Measurements from ENCODE around the gene ACSS1. TPM values are rescaled to one million over a fixed set of nuclear protein-coding genes. Genes with fewer than 3 reads are reported as not detected.

The ACSS1 gene
- total and polyA plus RNA-seq, 2 experiments from 2014 or later, result 1.3 to 4.1 TPM

GRCh38 chr20:24963672-24964505, 94.0 kb downstream of the ACSS1 start:
- DNase-seq (ENCODE audit: low spot score) (no peak), ATAC-seq (no peak)
- H3K9me2 ChIP-seq (ENCODE audit: insufficient read depth), result no peaks in the 10 kb centered on the region
- no peak overlapping the region for H2AFZ ChIP-seq
- no peaks in the 10 kb centered on the region for H3K27me3 ChIP-seq (ENCODE audit: insufficient read depth)
- H3K27ac ChIP-seq (ENCODE audit: low read depth), result no peak overlapping the region
- H3K4me1 Mint-ChIP-seq, result no peaks in the 10 kb centered on the region
- no peaks in the 10 kb centered on the region; the same call in 1 of the 2 replicates for H4K20me1 ChIP-seq (replicated peaks; ENCODE audit: insufficient read depth)
- H3K4me1 ChIP-seq (ENCODE audit: insufficient read depth), result no peaks in the 10 kb centered on the region
- no peaks in the 10 kb centered on the region; the same call in 2 of the 3 replicates for H3K9me3 Mint-ChIP-seq
- no peak overlapping the region for H3K4me3 Mint-ChIP-seq
- no peak overlapping the region for H3K27ac Mint-ChIP-seq
- no peak overlapping the region for H3K4me2 ChIP-seq
- H3F3A ChIP-seq (replicated peaks; ENCODE audit: low read depth), result no peaks in the 10 kb centered on the region
- H3K36me3 Mint-ChIP-seq (ENCODE audit: low read depth), result peaks cover 47% of the 10 kb centered on the region
- TF ChIP-seq NANOG (IDR thresholded peaks at IDR 0.05; ENCODE audit: borderline replicate concordance) (no peak), CREB1 (CRISPR knock-in tag; IDR thresholded peaks at IDR 0.05; ENCODE audit: low read depth) (no peak), CTCF (conservative IDR thresholded peaks at IDR 0.05; ENCODE audit: low read depth in 2 of 2) (no peak), STAT1 (IDR thresholded peaks at IDR 0.05; ENCODE audit: unreplicated experiment) (no peak), EZH2phosphoT487 (IDR thresholded peaks at IDR 0.05; ENCODE audit: unreplicated experiment) (no peak), ZNF114 (CRISPR knock-in tag; IDR thresholded peaks at IDR 0.05) (no peak), EZH2 (IDR thresholded peaks at IDR 0.05; ENCODE audit: low read depth, unreplicated experiment) (no peak)
- no peaks in the 10 kb centered on the region for H3K79me2 ChIP-seq (replicated peaks; ENCODE audit: insufficient read depth)
- peaks cover 6% of the 10 kb centered on the region for H3K27me3 Mint-ChIP-seq (ENCODE audit: insufficient read depth, low read depth, poor library complexity)
- H3K4me3 ChIP-seq, result no peak overlapping the region
- H3K36me3 ChIP-seq (ENCODE audit: insufficient read depth), result peaks cover 11% of the 10 kb centered on the region

GRCh38 chr20:24962510-24962909, 95.4 kb downstream of the ACSS1 start:
- H3K36me3 Mint-ChIP-seq (ENCODE audit: low read depth), result peaks cover 35% of the 10 kb centered on the region
- H3K27ac ChIP-seq (ENCODE audit: low read depth), result no peak overlapping the region
- no peaks in the 10 kb centered on the region for H3K4me1 ChIP-seq (ENCODE audit: insufficient read depth)
- no peaks in the 10 kb centered on the region for H3K9me2 ChIP-seq (ENCODE audit: insufficient read depth)
- no peaks in the 10 kb centered on the region; the same call in 1 of the 2 replicates for H4K20me1 ChIP-seq (replicated peaks; ENCODE audit: insufficient read depth)
- H3K4me3 Mint-ChIP-seq, result no peak overlapping the region
- H3K79me2 ChIP-seq (replicated peaks; ENCODE audit: insufficient read depth), result no peaks in the 10 kb centered on the region
- DNase-seq (ENCODE audit: low spot score) (no peak), ATAC-seq (no peak; the same call in 2 of the 3 replicates)
- H3K4me3 ChIP-seq, result no peak overlapping the region
- peaks cover 6% of the 10 kb centered on the region for H3K27me3 Mint-ChIP-seq (ENCODE audit: insufficient read depth, low read depth, poor library complexity)
- no peaks in the 10 kb centered on the region for H3K4me1 Mint-ChIP-seq
- H2AFZ ChIP-seq, result no peak overlapping the region
- H3K27ac Mint-ChIP-seq, result no peak overlapping the region
- no peaks in the 10 kb centered on the region; the same call in 2 of the 3 replicates for H3K9me3 Mint-ChIP-seq
- no peaks in the 10 kb centered on the region for H3K27me3 ChIP-seq (ENCODE audit: insufficient read depth)
- H3K4me2 ChIP-seq, result no peak overlapping the region
- peaks cover 7% of the 10 kb centered on the region for H3K36me3 ChIP-seq (ENCODE audit: insufficient read depth)
- H3F3A ChIP-seq (replicated peaks; ENCODE audit: low read depth), result no peaks in the 10 kb centered on the region
- TF ChIP-seq ZNF462 (CRISPR knock-in tag; IDR thresholded peaks at IDR 0.05), result no peak
- no peak for TF ChIP-seq NANOG (IDR thresholded peaks at IDR 0.05; ENCODE audit: borderline replicate concordance)
- TF ChIP-seq EZH2 (IDR thresholded peaks at IDR 0.05; ENCODE audit: low read depth, unreplicated experiment), result no peak
- TF ChIP-seq CREB1 (CRISPR knock-in tag; IDR thresholded peaks at IDR 0.05; ENCODE audit: low read depth), result no peak
- no peak for TF ChIP-seq ETS1 (IDR thresholded peaks at IDR 0.05)
